Thyroid gland (tissue), 4 donors: ENCODE results near the gene KMT2E.

ENCODE experiments used
- POLR2A ChIP-seq, 2 donors: fragments of 450-650 bp; IDR thresholded peaks; one replicate each; pipeline ENCODE4 v1.6.1; 2017; ENCODE audit warnings: antibody characterized with exemption in 2 of 2, mild to moderate bottlenecking in 2 of 2, moderate library complexity in 1 of 2
- TF ChIP-seq, protein P1 (sequence below), 6 experiments: fragments of 200-600 bp in 3 of 6; fragments of 450-650 bp in 3 of 6; sonication (generic) in 3 of 6; IDR thresholded peaks; one replicate each; pipeline ENCODE4 v1.5.1; 2016 to 2019; ENCODE audit warnings: antibody characterized with exemption in 6 of 6, mild to moderate bottlenecking in 2 of 6, inconsistent platforms in 1 of 6, moderate library complexity in 1 of 6

DNA sequence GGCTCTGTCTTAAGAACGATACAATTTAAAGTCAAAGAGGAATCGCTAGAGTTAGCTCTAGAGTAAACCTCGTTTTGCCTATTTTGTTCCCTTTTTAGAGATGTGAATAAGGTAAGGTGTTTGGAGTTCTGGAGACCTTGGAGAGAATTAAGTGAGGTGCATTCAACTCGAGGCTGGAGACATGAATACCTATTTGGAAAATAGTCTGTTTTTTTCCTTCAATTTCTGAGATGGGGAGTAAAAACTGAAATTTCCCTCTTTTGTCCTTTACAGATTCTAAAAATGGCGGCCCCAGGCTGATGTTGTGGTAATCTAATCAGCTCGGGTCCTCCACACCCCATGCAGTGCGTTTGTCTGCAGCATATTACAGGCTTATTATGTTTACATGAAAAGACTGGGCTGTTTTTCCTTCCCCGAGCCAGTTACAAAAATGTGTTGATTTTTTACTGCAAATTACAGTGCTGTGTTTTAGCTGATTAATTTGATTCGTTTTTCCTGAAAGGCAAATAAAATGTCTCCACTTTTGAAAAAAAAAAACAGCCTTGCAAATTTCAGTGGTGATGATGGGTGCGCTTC, 1.5 kb downstream of the KMT2E start:
- TF ChIP-seq, protein P1, sequence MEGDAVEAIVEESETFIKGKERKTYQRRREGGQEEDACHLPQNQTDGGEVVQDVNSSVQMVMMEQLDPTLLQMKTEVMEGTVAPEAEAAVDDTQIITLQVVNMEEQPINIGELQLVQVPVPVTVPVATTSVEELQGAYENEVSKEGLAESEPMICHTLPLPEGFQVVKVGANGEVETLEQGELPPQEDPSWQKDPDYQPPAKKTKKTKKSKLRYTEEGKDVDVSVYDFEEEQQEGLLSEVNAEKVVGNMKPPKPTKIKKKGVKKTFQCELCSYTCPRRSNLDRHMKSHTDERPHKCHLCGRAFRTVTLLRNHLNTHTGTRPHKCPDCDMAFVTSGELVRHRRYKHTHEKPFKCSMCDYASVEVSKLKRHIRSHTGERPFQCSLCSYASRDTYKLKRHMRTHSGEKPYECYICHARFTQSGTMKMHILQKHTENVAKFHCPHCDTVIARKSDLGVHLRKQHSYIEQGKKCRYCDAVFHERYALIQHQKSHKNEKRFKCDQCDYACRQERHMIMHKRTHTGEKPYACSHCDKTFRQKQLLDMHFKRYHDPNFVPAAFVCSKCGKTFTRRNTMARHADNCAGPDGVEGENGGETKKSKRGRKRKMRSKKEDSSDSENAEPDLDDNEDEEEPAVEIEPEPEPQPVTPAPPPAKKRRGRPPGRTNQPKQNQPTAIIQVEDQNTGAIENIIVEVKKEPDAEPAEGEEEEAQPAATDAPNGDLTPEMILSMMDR (IDR thresholded peaks at IDR 0.05): no peak
- TF ChIP-seq POLR2A (IDR thresholded peaks at IDR 0.05): no peak
